CD4-positive, alpha-beta T cell treated with Interferon alpha-2 for 1 hour (primary cell): ENCODE data around the gene MICAL3.
A peak's percentile ranks its signal among the peaks of the same experiment; 100 is the strongest.
"Not testable (repeated sequence)": the region's sequence is repeated elsewhere in the genome, so short reads cannot be mapped to it uniquely, and the experiment has no call there.

Source experiments
- DNase-seq, 2 donors: peaks; one replicate each; pipeline ENCODE4 v3.0.0-alpha.2; 2020 to 2022

MICAL3 gene

DNA sequence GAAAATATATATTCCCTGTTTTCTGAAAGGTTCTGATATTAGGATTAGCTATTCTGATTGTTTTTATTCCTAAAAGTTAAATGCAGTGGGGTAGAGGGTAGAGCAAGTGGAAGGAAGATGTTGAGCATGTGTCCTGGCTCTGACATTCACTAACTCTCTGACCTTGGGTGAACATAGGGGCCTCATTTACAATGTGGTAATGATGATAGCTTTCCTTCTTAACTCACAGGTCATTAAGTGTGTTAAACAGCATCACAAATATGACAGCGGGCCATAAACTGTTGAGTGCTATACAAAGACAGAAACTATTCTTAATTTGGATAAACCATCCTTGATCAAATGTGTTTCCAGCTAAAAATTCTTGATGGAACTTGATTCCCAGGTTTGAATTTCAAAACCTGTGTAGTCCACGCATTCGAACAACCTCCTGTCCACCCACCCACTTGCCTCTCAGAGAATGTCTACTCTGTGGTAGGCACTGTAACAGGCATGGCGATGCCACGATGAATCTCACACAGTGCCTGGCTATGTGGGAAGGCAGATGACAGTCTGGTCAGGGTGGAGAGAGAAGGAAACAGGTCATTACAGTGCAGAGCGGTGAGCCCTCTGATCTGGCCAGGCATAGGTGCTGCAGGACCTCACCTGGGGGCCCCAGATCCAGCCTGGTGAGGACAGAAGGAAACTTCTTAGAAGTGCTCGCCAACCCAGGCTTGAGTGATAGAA, 34.2 kb upstream of the MICAL3 start:
- DNase-seq = no peak

DNA sequence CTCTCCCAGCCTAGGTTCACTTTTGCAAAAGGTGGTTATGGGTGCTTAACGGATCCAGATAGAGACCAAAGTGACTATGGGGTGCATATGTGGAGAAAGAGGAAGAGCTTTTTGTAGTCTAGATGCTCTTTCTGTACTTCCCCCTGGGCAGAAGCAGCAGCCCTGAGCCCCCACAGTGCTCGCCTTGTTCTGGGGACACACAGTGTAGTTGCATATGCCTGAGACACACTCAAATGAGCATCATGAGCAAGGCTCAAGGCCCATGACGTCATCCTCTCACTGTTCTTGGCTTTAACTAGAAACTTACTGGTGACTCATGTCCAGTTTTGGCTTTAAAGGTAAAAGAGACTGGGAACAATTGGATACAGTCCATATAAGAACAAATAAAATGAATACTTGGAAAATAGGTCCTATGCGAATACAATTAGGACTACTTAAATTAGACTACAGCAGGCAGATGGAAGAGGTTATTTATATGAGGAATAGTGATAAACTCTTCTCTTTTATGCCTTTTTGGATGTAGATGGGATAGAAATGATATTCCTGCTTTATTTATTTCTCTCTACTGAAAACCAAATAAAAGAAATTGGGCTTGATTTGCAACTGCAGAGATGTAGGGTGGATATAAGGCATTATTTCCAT, 33.3 kb upstream of the MICAL3 start:
- peak in 1 of 2 donors; percentile 79 for DNase-seq

DNA sequence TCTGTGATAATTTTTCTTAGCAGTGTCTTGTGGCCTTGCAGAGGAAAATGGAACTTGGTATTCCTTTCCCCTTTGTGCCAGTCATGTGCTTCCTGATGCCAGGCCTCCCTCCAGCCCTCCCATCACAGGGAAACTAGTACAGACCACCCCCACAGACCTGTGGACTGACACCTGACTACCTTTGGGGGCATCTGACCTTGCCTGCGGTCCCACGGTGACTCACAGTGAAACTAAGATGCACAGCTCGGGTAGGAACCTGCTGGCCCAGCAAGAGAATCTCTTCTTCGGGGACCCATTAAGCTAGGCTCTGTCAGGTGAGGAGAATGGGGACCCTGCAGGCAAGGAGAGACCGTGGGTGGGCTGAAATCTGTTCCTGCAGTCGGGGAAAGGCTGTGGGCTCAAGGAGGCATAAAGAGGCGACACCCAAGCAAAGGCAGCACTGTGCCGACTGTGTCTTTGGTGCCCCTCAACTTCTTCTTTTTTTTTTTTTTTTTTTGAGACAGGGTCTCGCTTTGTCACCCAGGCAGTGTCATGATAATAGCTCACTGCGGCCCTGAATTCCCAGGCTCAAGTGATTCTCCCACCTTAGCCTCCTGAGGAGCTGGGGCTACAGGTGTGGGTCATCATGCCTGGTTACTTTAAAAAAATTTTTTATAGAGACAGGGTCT, 32.6 kb upstream of the MICAL3 start:
- DNase-seq = peak in 1 of 2 donors; percentile 47

DNA sequence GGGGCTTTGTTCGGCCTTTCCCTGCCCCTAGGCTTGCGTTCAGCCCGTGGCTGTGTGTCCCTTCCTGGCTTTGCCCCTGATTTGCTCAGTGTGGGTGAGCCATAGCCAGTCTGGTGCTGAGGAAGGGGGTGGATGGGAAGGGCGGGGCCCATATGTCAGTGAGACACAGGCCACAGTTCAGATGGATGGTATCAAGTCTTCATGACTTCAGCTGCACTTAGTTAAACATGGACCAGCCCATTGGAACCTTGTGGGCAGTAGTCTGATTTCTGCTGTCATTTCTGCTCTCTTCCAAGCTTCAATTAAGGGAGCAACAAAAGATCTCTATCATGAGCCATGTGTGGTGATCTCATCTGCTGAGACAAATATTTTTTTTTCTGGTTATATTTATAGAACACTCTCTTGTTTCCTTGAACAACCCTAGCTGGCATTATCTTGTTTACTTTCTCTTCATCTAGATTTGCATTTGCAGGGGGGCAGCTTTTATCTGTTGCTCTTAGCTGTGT, 31.9 kb upstream of the MICAL3 start:
- DNase-seq = no peak

DNA sequence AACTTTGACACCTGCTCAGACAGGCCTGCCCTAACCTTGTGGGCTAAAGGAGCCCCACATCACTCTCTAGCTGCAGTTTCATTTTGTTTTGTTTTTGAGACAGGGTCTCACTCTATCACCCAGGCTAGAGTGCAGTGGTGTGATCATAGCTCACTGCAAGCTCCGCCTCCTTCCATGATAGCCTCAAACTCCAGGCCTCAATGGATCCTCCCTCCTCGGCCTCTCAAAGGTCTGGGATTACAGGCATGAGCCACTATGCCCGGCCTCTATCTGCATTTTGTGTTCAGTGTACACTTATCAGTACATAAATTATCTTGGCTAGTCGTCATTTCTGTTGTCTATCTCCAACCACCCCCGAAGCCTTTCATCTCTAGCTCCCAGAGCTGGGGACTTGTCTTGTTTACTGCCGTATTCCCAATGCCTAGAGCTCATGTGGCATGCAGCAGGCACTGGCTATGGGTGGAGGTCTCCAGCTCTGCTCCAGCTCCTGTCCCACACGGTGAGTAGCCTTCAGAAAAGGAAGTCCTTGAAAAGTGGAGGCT, 31.3 kb upstream of the MICAL3 start:
- no peak for DNase-seq

DNA sequence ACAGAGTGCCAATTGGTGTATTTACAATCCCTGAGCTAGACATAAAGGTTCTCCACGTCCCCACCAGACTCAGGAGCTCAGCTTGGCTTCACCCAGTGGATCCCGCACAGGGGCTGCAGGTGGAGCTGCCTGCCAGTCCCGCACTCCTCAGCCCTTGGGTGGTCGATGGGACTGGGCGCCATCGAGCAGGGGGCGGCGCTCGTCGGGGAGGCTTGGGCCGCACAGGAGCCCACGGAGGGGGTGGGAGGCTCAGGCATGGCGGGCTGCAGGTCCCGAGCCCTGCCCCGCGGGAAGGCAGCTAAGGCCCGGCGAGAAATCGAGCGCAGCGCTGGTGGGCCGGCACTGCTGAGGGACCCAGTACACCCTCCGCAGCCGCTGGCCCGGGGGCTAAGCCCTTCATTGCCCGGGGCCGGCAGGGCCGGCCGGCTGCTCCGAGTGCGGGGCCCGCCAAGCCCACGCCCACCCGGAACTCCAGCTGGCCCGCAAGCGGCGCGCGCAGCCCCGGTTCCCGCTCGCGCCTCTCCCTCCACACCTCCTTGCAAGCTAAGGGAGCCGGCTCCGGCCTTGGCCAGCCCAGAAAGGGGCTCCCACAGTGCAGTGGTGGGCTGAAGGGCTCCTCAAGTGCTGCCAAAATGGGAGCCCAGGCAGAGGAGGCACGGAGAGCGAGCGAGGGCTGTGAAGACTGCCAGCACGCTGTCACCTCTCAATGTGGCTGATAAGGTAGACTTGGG, 29.0 kb upstream of the MICAL3 start:
- DNase-seq = not testable (repeated sequence)

DNA sequence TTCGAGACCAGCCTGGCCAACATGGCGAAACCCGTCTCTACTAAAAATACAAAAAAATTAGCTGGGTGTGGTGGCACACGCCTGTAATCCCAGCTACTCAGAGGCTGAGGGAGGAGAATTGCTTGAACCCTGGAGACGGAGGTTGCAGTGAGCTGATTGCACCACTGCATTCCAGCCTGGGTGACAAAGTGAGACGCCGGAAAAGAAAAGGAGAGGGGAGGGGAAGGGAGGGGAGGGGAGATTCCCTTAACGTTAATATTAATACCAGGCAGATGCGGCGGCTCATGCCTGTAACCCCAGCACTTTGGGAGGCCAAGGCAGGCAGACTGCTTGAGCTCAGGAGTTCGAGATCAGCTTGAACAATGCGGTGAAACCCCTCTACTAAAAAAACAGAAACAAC, 26.8 kb upstream of the MICAL3 start:
- not testable (repeated sequence) for DNase-seq

DNA sequence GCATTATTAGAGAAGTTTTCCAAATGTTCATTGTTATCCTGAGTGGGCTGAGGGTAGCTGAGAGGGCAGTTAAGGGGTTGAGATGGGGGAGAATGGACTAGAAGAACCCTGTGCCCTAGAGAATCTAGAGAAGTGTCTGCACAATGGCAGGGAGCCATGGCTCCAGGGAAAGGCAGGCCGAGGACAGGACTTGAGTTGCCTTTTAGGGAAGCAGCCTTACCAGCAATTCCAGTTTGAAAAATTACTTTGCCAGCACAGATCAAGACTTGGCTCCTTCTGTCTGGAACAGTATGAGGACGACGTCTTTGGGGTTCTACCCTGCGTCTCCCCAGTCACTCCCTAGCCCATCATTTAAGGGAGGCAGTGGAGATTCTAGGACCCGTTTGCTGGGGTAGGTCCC, 25.7 kb upstream of the MICAL3 start:
- no peak for DNase-seq

DNA sequence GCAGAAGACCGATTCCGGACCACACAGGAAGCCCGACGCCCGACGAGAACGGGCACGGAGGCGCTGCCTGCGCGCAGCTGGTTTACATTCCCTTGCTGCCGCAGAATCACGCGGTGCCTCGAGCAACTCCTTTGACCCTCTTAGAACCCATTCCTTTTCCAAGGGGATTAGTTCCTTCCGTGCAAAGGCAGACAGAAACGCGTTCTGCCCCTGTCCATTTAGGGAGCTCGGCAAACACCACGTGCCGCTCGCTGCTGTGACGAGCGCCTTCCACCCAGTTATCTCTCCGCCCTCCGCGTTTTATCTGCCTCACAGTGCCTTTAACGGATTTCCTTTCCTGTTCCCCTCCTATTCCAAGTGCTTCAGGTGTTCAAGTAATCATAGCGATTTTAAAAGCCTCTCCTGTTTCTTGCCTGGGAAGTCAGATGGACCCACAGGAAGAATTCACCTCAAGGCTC, 24.1 kb upstream of the MICAL3 start:
- DNase-seq = no peak

DNA sequence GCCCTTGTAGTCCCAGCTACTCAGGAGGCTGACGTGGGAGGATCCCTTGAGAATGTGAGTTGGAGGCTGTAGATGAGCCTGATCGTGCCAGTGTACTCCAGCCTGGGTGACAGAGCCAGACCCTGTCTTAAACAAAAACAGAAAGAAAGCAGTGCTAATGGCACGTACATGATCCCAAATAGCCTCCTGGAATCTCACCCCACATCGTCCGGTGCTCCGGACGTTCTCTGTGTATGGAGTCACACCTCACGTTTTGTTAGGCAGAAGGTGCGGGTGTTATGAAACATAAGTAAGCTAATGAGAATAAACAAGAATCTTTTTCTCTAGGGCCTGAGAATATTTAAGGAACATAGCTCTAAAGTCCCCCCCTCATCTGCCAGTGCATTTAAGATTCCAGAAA, 23.7 kb upstream of the MICAL3 start:
- DNase-seq = no peak

DNA sequence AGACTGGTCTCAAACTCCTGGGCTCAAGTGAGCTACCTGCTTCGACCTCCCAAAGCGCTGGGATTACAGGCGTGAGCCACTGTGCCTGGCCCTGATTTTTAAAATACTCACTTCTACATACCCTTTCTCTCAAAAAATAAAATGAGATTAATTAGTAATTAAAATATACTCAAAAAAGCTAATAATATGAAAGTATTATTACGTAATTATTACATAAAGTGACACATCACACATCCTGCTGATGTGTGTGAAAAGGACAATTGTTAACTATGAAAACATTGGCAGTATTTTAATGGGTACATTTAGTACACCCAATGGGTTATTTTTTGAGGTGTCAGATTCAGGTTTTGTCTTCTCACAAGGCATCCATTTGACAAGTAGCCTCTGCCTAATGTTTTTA, 21.4 kb upstream of the MICAL3 start:
- no peak for DNase-seq

DNA sequence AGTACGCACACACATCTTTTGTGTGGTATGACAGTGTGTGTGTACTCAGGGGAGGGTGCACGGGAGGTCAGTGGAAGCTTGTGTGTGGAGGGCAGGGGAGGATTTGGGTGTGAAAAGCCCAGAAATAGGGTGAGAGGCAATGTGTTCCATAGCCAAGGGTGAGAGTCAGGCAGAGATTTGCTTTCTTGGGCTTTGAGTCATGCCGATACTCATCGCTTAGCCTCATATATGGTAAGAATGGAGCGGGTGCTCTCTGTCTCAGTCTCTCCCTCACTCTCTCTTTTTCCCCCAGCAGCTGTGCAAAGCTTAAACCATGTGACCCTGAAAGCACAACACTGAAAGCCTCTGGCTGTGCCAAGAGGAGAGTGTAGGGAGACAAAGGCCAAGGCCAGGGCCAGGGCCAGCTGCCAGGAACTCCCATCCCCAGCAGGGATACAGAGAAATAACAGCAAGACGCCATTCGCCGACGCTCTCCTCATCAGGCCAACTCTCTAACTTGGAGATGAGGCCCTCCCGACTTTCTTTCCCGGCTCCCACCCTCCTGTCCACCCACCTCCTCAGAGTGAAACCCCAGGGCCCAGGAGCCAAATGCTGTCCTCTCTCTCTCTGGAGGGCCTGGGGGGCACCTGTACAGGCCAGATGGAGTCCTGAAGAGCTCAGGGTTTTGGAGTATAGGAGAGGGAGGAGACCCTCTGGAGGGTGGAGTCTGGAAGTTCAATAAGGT, 20.3 kb upstream of the MICAL3 start:
- no peak for DNase-seq

DNA sequence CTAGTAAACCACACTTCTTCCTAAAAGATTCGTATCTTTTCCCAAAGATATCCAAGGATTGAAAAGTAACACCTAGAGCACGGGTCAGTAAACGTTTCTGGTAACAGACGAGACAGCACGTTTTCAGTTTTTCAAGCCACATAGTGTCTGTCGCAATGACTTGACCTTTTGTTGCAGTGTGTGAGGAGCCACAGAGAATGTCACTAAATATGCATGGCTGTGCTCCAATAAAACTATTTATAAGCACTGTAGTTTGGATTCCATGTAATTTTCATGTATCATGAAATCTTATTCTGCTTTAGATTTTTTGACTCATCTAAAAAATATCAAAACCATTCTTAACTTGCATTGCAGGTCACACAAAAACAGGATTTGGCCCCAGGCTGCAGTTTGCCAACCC, 18.3 kb upstream of the MICAL3 start:
- DNase-seq = no peak

DNA sequence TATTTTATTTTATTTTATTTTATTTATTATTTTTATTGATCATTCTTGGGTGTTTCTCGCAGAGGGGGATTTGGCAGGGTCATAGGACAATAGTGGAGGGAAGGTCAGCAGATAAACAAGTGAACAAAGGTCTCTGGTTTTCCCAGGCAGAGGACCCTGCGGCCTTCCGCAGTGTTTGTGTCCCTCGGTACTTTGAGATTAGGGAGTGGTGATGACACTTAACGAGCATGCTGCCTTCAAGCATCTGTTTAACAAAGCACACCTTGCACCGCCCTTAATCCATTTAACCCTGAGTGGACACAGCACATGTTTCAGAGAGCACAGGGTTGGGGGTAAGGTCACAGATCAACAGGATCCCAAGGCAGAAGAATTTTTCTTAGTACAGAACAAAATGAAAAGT, 16.5 kb upstream of the MICAL3 start:
- DNase-seq = not testable (repeated sequence)

DNA sequence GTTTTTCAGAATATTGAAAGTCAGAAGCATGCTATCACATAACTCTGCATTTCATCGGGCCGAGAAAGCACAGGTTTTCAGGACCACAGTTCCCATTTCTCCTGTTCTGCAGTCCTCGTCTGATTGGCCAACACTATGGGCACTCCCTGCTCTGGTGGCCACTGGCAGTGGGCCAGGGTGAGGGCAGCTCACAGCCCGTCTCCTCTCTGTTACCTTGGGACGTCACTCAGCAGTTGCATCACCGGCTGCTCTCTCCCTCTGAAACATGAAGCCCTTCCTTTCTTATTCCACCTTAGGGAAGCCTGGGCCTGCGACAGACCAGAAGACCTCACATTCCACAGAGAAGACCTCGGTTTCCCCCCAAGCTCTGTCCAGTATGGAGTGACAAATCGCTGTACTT, 11.4 kb upstream of the MICAL3 start:
- DNase-seq = no peak

DNA sequence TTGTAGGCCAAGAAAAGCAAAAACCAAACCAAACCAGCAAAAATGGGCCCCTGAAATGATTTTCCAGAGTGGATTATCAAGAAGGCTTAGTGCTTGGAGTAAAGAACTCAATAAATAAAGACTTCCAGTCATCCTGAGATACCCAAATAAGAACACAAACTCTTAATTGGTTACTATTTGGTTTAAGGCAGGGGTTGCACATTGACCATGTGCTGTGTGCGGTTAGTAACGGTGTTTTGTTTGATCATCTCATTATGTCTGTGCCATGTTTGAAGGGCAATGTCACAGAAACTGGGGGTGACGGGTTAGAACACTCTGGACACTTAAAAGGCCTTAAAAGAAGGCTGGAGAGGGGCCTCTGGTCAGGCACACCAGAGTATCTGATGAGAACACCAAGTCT, 9.7 kb upstream of the MICAL3 start:
- DNase-seq = no peak

DNA sequence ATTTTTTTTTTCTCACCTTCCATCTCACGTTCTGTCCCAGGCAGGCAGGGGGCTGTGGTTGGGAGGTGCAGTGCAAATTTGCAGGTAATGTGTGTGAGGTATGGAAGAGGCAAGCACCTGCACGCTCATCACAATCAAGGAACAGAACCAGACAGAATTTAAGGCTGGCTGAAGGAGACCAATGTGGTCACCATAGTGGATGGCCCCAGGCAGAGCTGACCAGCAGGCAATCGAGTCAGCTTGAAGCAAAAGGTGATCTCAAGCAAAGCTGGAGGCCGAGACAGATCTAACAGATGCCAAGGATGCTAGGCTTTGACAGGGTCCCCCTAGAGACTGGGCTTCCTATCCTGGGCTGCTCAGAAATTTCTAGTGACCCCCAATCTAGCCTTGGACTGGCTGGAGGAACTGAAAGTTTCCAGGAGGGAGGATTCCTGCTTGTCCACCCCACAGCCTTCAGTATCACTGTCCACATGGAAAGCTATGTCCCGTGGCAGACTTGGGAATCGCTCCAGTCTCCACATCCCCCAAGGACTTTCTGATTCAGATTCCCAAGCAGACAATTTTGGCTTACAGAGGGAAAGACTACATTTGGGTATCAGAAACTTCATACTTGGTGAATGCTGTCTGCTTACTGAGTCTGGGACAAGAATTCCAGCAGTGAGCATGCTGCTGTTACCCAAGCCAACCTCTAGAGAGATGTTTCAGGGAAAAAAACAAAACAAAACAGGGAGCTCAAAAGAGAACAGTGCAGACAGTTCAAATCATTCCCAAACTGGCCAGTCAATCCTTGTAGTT, 9.0 kb upstream of the MICAL3 start:
- no peak for DNase-seq

DNA sequence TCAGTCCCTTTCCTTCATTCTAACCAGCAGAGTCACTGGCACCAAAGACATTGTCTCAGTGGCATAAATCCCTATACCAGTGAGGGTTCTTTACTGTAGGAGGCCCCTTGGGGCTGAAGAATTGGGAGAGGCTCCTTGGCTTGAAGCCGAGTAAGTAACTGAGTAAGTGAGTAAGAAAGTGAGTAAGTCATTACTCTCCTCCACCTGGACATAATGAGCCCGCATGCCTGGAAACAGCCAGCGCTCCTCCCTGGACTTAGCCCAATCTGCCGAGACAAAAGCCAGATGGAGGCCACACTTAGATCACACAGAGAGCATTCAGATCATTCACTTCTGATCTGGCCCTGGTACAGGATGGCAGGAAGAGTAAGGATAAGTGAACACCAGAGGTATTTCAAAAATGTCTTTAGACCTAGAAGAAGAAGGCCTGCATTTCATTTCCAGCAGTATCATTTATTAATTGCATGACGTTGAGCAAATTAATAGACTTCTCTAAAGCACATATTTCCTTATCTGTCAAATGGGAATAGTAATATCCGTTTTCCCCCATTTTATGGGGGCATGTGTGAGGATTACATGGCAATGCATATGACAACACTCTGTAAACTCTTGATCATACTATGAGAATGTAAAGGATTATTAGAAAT, 8.2 kb upstream of the MICAL3 start:
- no peak for DNase-seq

DNA sequence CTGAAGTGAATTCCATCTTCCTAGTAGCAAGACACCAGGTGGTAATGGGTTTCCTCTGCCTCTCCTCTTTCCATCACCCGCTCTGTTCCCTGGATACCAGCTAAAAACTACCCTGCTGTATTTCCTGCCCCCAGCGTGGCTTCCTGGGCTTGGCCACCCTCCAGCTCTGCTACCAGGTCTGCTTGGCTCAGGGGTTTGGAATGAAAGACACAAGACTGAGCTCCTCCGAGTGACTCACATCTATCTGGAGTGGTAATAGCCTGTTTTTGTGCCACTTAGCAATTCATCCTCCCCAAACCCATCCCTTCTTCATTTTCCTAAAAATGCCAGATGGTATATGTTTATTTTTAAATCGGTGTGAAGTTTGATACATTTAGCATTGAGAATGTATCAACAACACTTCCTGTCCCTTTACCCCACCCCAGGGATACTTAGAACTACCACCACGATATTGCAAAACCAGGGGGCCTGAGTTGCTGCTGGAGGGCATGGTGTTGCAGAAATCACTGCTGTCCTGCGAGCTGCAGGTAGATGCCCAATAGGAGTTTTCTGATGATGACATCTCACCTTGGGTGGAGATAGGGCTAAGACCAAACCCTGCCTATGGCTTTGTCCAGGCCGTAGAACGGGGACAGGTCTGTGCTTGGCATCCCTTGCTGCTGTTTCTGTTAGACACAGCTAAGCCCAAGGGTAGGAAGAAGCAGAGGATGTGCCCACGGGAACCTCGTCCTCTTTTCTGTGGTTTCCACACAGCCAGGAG, 7.5 kb upstream of the MICAL3 start:
- DNase-seq = no peak

DNA sequence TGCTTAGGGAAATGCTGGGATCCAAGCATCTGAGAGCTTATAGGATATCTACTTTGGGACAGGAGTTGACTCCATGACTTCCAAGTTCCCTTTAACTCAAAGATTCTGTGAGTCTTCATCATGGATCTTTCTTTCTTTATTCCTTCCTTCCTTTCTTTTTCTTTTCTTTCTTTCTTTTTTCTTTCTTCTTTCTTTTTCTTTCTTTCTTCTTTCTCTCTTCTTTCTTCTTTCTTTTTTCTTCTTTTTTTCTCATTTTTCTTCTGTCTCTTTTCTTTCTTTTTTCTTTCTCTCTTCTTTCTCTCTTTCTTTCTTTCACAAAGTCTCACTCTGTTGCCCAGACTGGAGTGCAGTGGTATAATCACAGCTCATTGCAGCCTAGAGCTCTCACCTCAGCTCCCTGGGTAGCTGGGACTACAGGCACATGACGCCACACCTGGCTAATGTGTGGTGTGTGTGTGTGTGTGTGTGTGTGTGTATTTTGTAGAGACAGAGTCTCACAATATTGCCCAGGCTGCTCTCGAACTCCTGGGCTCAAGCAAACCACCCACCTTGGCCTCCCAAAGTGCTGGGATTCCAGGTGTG, 5.4 kb upstream of the MICAL3 start:
- no peak for DNase-seq
